Suprapubic skin (tissue), 4 donors: ENCODE data around the gene IQGAP3. TPM values are rescaled to one million over a fixed set of nuclear protein-coding genes. Genes with fewer than 3 reads are reported as not detected.

Experiments used
- DNase-seq, 2 donors: peaks; one replicate each; pipeline ENCODE4 v3.0.0-alpha.2; 2019; ENCODE audit warnings: low spot score in 2 of 2
- H3K27ac ChIP-seq: fragments of 200-600 bp; sonication (generic); one replicate; pipeline ENCODE4 v1.5.1; 2019
- H3K27me3 ChIP-seq: fragments of 200-600 bp; sonication (generic); one replicate; pipeline ENCODE4 v1.5.1; 2019
- H3K36me3 ChIP-seq: fragments of 200-600 bp; sonication (generic); one replicate; pipeline ENCODE4 v1.5.1; 2019
- H3K4me1 ChIP-seq: fragments of 200-600 bp; sonication (generic); one replicate; pipeline ENCODE4 v1.5.1; 2019
- H3K4me3 ChIP-seq: fragments of 200-600 bp; sonication (generic); one replicate; pipeline ENCODE4 v1.5.1; 2019; ENCODE audit warnings: mild to moderate bottlenecking
- H3K9me3 ChIP-seq: fragments of 200-600 bp; sonication (generic); one replicate; pipeline ENCODE4 v1.5.1; 2019
- CTCF ChIP-seq, 2 donors: fragments of 200-600 bp in 1 of 2; fragments of 450-650 bp in 1 of 2; sonication (generic) in 1 of 2; IDR thresholded peaks; one replicate each; pipeline ENCODE4 v1.5.1; 2016 to 2019; ENCODE audit warnings: antibody characterized with exemption in 2 of 2, mild to moderate bottlenecking in 1 of 2, moderate library complexity in 1 of 2
- EP300 ChIP-seq: sonication (generic); formaldehyde crosslinking; IDR thresholded peaks from one replicate; pipeline ENCODE4 v1.6.1; 2017; ENCODE audit warnings: antibody characterized with exemption
- POLR2A ChIP-seq, 2 donors: fragments of 450-650 bp; IDR thresholded peaks; one replicate each; pipeline ENCODE4 v1.6.1; 2017; ENCODE audit warnings: antibody characterized with exemption in 2 of 2, mild to moderate bottlenecking in 2 of 2, moderate library complexity in 2 of 2
- POLR2AphosphoS5 ChIP-seq, 3 donors: sonication (generic); formaldehyde crosslinking; IDR thresholded peaks; one replicate each; pipeline ENCODE4 v1.6.1; 2017; ENCODE audit warnings: antibody characterized with exemption in 3 of 3
- WGBS: methylation state at CpG from one replicate; pipeline ENCODE4 v1.1.5; 2018; 5-methylcytosine and 5-hydroxymethylcytosine counted together
- total RNA-seq, 4 donors: library from RNA; depleted of rRNA; stranded (reverse); fragments of >200 nt; gene quantifications; one replicate each; pipeline ENCODE4 v1.1.0, GENCODE V29; 2016

The IQGAP3 gene
- total RNA-seq, 4 donors from 2014 or later, result 2.2 to 5.7 (median 4.5) TPM

GRCh38 chr1:156487862-156488261, 84.5 kb downstream of the IQGAP3 start:
- no peak for DNase-seq
- WGBS, result 64% methylated on average over 4 of the region's 4 CpGs
- TF ChIP-seq POLR2A (IDR thresholded peaks at IDR 0.05) (no peak), EP300 (no peak), CTCF (IDR thresholded peaks at IDR 0.05) (no peak), POLR2AphosphoS5 (IDR thresholded peaks at IDR 0.05) (no peak)
- Histone ChIP-seq H3K36me3 (peaks cover 6% of the 10 kb centered on the region), H3K9me3 (no peaks in the 10 kb centered on the region), H3K4me3 (no peak overlapping the region), H3K4me1 (peaks cover 78% of the 10 kb centered on the region), H3K27ac (no peak overlapping the region), H3K27me3 (no peaks in the 10 kb centered on the region)

- no peak for DNase-seq
- Histone ChIP-seq H3K9me3 (no peaks in the 10 kb centered on the region), H3K4me1 (peaks cover 66% of the 10 kb centered on the region), H3K36me3 (peaks cover 18% of the 10 kb centered on the region), H3K27ac (no peak overlapping the region), H3K4me3 (no peak overlapping the region), H3K27me3 (no peaks in the 10 kb centered on the region)
- no peak for TF ChIP-seq CTCF (IDR thresholded peaks at IDR 0.05)
- TF ChIP-seq EP300, result no peak
- no peak for TF ChIP-seq POLR2AphosphoS5 (IDR thresholded peaks at IDR 0.05)
- 78% methylated on average over 7 of the region's 7 CpGs for WGBS
These were observed 85.7 kb downstream of the IQGAP3 start for GRCh38 chr1:156486421-156487344.

- no peaks in the 10 kb centered on the region for H3K9me3 ChIP-seq
- no peak overlapping the region for H3K4me3 ChIP-seq
- peaks cover 63% of the 10 kb centered on the region for H3K4me1 ChIP-seq
- no peak for DNase-seq
- H3K36me3 ChIP-seq, result peaks cover 25% of the 10 kb centered on the region
- TF ChIP-seq POLR2AphosphoS5 (IDR thresholded peaks at IDR 0.05), result no peak
- no peak for TF ChIP-seq EP300
- no peak for TF ChIP-seq CTCF (IDR thresholded peaks at IDR 0.05)
- no peak for TF ChIP-seq POLR2A (IDR thresholded peaks at IDR 0.05)
- no peak overlapping the region for H3K27ac ChIP-seq
- H3K27me3 ChIP-seq, result no peaks in the 10 kb centered on the region
- 75% methylated on average over 2 of the region's 3 CpGs for WGBS
These were observed 86.4 kb downstream of the IQGAP3 start for GRCh38 chr1:156485984-156486383.

DNA sequence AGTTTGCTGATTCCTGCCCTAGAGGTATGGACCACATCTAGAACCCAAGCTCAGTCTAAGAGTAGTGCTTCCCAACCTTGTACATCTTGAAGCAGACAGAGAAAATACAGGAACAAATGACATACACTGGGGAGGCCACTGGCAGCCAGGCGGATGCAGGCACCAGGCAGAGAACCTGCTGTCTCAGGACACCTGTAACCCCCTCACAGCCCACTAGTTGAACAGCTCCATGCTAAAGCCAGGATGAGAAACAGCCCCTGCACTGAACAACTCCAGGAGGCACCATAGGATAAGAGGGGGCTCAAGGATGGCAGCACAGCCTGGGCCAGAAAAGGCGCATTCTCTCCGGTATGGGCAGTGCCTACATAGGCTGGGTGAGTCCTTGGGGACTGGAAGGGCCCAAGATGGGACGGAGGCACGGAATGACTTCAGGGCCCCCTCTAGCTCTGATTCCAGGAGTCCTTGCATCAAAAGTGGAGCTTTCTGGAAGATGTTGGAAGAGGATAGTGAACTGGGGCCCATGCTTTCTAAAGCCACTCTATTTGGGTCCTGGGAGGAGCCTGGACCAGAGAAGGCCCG, 87.8 kb downstream of the IQGAP3 start:
- no peak for DNase-seq
- TF ChIP-seq POLR2AphosphoS5 (IDR thresholded peaks at IDR 0.05) (no peak), EP300 (no peak), CTCF (IDR thresholded peaks at IDR 0.05) (no peak), POLR2A (IDR thresholded peaks at IDR 0.05) (no peak)
- Histone ChIP-seq H3K27me3 (no peaks in the 10 kb centered on the region), H3K4me1 (peaks cover 61% of the 10 kb centered on the region), H3K36me3 (peaks cover 39% of the 10 kb centered on the region), H3K27ac (no peak overlapping the region), H3K9me3 (no peaks in the 10 kb centered on the region), H3K4me3 (no peak overlapping the region)
- WGBS, result 100% methylated on average over 1 of the region's 6 CpGs

DNA sequence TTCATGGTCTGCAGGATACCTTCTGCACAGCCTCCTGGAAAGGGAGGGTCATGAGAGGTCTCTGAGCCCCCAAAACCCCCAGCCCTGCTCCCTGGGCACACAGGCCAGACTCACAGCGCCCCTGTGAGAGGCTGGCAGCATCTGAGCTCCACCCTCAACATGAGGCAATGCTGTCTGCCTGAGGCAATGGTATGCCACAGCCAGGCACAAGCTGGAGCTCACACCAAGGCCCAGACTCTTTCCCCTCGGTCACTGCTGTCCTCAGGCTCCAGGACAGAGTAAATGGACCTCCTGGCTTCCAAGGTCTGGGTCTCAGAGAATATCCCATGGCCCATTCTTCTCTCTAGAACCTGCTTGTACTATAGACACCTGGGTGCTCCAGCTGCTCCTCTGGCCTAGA, 89.0 kb downstream of the IQGAP3 start:
- Histone ChIP-seq H3K36me3 (peaks cover 48% of the 10 kb centered on the region), H3K4me3 (no peak overlapping the region), H3K27ac (no peak overlapping the region), H3K9me3 (no peaks in the 10 kb centered on the region), H3K4me1 (peaks cover 57% of the 10 kb centered on the region), H3K27me3 (no peaks in the 10 kb centered on the region)
- no peak for TF ChIP-seq POLR2AphosphoS5 (IDR thresholded peaks at IDR 0.05)
- no peak for TF ChIP-seq EP300
- no peak for TF ChIP-seq CTCF (IDR thresholded peaks at IDR 0.05)
- no peak for TF ChIP-seq POLR2A (IDR thresholded peaks at IDR 0.05)
- DNase-seq, result no peak
- WGBS, result no CpG with 5 or more reads among the region's 2 CpGs
